Measurements from ENCODE around the gene MYOF.

DNA sequence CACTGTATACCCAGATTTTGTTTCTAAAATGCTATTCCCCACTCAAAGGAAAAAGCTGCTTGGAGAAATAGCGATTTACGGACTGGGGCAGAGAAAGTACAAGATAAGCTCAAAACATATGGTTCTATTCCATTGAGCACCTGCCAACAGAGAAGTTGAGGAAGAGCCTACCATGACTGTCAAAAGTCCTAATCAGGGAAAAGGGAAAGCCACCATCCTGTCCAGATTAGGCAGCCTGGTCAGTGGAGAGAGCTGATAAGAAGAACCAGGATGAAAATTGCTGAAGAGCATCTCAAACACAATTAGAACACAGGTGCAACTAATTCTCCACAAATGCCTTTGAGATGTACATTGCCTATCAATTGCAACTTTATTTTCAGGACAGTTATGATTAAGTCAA is 104.1 kb downstream of the MYOF start:
- TF ChIP-seq, protein P1, sequence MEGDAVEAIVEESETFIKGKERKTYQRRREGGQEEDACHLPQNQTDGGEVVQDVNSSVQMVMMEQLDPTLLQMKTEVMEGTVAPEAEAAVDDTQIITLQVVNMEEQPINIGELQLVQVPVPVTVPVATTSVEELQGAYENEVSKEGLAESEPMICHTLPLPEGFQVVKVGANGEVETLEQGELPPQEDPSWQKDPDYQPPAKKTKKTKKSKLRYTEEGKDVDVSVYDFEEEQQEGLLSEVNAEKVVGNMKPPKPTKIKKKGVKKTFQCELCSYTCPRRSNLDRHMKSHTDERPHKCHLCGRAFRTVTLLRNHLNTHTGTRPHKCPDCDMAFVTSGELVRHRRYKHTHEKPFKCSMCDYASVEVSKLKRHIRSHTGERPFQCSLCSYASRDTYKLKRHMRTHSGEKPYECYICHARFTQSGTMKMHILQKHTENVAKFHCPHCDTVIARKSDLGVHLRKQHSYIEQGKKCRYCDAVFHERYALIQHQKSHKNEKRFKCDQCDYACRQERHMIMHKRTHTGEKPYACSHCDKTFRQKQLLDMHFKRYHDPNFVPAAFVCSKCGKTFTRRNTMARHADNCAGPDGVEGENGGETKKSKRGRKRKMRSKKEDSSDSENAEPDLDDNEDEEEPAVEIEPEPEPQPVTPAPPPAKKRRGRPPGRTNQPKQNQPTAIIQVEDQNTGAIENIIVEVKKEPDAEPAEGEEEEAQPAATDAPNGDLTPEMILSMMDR (IDR thresholded peaks at IDR 0.05) = no peak
- TF ChIP-seq POLR2A (IDR thresholded peaks at IDR 0.05) = no peak
